ENCODE results near the gene VASN. TPM values are rescaled to one million over a fixed set of nuclear protein-coding genes. Genes with fewer than 3 reads are reported as not detected.

VASN gene
- total and polyA plus RNA-seq, 7 donors: 0.46 to 10.2 (median 7.1) TPM

DNA sequence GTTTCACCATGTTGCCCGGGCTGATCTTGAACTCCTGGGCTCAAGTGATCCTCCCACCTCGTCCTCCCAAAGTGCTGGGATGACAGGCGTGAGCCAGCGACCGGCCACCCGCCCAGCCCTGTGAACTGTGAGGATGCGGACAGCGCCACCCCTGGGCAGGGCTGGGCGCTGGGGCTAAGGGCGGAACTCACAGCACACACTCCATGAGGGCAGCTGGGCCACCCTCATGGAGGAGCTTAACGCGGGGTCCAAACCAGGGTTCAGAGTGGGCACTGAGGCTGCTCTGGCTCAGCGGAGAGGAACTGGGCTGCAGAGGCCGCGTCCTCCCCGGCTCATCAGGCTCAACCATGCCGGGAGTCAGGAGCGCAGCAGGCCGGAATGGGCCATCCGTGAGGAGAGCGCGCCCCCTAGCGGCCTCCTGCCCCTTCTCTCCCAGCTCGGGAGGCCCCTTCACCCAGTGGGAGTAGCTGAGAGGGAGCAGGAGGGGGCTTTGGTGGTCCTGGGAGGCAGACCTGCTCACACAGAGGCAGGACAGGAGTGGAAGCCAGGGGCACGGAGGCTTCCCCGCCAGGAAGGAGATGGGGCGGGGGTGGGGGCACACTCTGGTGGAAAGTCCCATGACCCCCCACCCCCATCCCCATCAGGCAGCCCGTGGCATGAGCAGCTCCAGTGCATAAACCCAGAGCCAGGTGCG, 30.9 kb downstream of the VASN start:
- H3K4me3 ChIP-seq: peak overlapping the region in 1 of 4 donors; percentile 23
- no peak overlapping the region for H3K27ac ChIP-seq
- H3K9me3 ChIP-seq: no peaks in the 10 kb centered on the region
- intact Hi-C loops (cut with DNase I): loop anchor here (1.0 to 5.0 kb wide), 2 partner anchors 43 to 115 kb away; no protein-coding TSS in a partner anchor
- 22 to 37% methylated on average over 29 of the region's 29 CpGs for WGBS, 2 donors
- TF ChIP-seq, protein P1, sequence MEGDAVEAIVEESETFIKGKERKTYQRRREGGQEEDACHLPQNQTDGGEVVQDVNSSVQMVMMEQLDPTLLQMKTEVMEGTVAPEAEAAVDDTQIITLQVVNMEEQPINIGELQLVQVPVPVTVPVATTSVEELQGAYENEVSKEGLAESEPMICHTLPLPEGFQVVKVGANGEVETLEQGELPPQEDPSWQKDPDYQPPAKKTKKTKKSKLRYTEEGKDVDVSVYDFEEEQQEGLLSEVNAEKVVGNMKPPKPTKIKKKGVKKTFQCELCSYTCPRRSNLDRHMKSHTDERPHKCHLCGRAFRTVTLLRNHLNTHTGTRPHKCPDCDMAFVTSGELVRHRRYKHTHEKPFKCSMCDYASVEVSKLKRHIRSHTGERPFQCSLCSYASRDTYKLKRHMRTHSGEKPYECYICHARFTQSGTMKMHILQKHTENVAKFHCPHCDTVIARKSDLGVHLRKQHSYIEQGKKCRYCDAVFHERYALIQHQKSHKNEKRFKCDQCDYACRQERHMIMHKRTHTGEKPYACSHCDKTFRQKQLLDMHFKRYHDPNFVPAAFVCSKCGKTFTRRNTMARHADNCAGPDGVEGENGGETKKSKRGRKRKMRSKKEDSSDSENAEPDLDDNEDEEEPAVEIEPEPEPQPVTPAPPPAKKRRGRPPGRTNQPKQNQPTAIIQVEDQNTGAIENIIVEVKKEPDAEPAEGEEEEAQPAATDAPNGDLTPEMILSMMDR (IDR thresholded peaks at IDR 0.05): peak; percentile 93 to 95 (median 94)
- TF ChIP-seq EP300 (IDR thresholded peaks at IDR 0.05): no peak
- H3K36me3 ChIP-seq: peaks cover 0 to 57% (median 19%) of the 10 kb centered on the region in 4 donors
- H3K4me1 ChIP-seq: peaks cover 0 to 7% (median 6%) of the 10 kb centered on the region in 4 donors
- DNase-seq: peak; percentile 92
- no peaks in the 10 kb centered on the region for H3K27me3 ChIP-seq

DNA sequence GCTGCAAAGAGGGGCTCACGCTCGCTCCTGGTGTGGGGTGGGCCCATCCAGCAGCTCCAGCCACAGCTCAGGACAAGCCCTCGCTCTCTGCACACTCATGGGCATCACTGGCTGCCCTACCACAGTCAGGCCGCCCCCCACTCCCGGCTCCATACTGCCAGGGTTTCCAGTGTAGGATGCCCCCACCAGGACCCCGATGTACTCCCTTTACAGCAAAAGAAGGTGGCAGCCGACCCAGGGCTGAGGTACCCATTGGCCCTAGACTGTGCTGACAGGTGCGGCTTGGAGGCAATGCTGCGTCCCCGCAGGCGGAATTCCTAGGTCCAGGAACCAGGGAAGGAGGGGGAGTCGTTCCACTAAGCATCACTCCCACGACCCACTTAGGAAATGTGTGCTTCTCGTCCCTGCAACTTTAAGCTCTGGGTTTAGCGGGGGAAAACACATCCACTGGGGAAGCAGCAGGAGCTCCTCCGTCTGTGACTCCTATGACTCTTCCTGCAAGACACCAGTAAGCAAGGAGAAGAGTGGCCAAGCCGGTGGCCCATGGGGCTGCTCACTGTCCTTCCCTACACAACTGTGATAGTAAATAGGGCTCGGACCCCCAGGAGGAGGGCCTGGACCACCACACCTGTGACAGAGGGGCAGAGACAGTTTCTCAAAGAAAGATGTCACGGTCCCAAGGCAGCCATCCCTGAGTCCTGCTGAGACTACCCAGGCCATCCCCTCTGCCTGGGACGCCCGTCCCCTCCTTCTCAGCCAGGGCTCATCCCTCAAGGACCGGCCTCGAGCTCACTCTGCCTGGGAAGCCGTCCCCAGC, 31.7 kb downstream of the VASN start:
- 90 to 91% methylated on average over 24 of the region's 24 CpGs for WGBS, 2 donors
- peaks cover 0 to 63% (median 19%) of the 10 kb centered on the region in 4 donors for H3K36me3 ChIP-seq
- TF ChIP-seq POLR2A (IDR thresholded peaks at IDR 0.05): no peak
- TF ChIP-seq POLR2AphosphoS5 (IDR thresholded peaks at IDR 0.05): no peak
- TF ChIP-seq, protein P1 (IDR thresholded peaks at IDR 0.05): no peak
- no peak for TF ChIP-seq EP300 (IDR thresholded peaks at IDR 0.05)

DNA sequence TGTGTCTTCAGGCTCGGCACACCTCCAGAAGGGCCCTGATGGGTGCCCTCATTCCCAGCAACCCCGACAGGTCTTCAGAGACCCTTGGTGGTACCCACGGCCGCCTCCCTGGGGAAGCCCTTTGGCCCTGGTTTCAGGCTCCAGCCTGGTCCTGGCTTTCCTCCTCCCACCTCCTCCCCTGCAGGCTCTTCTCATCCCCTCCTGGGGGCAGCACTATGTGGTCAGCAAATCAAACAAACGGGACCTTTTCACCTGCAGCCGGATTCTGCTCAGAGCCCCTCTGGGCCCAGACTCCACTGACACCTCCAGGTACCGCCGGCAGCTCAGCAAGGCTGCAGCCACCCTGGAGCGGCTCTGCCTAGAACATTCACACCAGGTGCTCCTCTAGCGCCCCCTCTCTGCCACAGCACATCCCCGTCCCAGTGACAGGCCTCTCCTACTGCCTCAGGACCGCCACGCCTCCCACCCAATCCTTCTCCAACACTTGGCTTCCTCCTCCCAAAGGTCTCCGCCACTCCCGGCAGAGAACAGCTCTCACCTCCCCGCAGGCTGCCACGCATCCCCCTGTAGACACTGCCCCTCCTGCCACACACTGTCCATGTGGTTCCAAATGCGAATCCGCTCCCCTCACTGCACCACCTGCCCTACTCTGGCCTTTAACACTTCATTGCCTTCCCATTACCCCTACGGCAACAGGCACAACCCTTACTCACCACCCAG, 32.8 kb downstream of the VASN start:
- DNase-seq: no peak
- intact Hi-C loops (cut with DNase I): loop anchor here (5.0 kb wide), 1 partner anchor 117 kb away; no protein-coding TSS in a partner anchor
- 80 to 84% methylated on average over 20 of the region's 20 CpGs for WGBS, 2 donors
- no peak overlapping the region for H3K4me3 ChIP-seq
- peaks cover 0 to 71% (median 19%) of the 10 kb centered on the region in 4 donors for H3K36me3 ChIP-seq
- no peak overlapping the region for H3K27ac ChIP-seq
- H3K9me3 ChIP-seq: no peaks in the 10 kb centered on the region
- peaks cover 0 to 19% (median 11%) of the 10 kb centered on the region in 4 donors for H3K4me1 ChIP-seq
- H3K27me3 ChIP-seq: no peaks in the 10 kb centered on the region
- TF ChIP-seq EP300 (IDR thresholded peaks at IDR 0.05): no peak
- no peak for TF ChIP-seq POLR2AphosphoS5 (IDR thresholded peaks at IDR 0.05)
- no peak for TF ChIP-seq POLR2A (IDR thresholded peaks at IDR 0.05)
- TF ChIP-seq, protein P1 (IDR thresholded peaks at IDR 0.05): peak in 3 of 4 experiments; percentile 35 to 37 (median 37)

More for the DNA sequence above, 31.7 kb downstream of the VASN start:
- Histone ChIP-seq H3K27ac (no peak overlapping the region), H3K4me3 (no peak overlapping the region), H3K4me1 (peaks cover 0 to 9% (median 7%) of the 10 kb centered on the region in 4 donors), H3K27me3 (no peaks in the 10 kb centered on the region), H3K9me3 (no peaks in the 10 kb centered on the region)
- intact Hi-C loops (cut with DNase I): loop anchor here (5.0 kb wide), 1 partner anchor 116 kb away; no protein-coding TSS in a partner anchor
- DNase-seq: no peak

DNA sequence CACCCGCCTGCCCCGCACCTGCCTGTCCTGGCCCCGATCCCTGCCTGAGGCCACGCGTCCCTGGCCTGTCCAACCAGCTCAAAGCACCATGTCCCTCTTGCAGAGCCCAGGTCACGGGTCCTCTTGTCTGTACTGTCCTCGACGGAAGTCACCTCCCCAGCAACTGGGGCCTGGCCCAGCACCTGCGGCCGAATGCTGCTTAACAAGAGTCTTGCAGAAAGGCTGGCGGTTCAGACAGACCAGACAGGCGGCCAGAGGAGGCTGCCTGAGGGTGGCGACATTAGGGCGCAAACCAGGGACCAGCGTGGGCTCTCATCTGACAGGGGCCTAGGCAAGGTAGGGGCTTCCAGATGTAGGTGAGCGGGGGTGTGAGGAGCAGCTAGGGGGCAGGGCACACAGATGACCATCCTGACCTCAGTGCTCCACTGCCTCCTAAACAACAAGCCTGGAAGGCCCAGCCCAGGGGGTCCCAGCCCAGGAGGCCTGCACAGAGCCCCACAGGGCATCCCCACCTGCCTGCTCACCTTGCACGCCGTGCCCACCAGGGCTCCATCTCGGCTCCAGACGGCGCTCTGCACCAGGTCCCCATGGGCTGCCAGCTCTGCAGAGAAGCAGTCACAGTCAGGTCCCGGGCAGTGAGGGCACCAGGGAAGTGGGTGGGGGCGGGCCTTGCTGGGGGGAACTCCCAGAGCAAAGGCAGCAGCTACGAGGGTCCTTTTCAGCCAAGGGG, 33.5 kb downstream of the VASN start:
- peak; percentile 66 for DNase-seq
- WGBS, 2 donors: 90 to 93% methylated on average over 24 of the region's 24 CpGs
- intact Hi-C loops (cut with DNase I): loop anchor here (5.0 kb wide), 1 partner anchor 118 kb away; no protein-coding TSS in a partner anchor
- Histone ChIP-seq H3K27ac (no peak overlapping the region), H3K36me3 (peaks cover 0 to 79% (median 19%) of the 10 kb centered on the region in 4 donors), H3K4me3 (no peak overlapping the region), H3K9me3 (no peaks in the 10 kb centered on the region), H3K27me3 (no peaks in the 10 kb centered on the region), H3K4me1 (peaks cover 0 to 27% (median 11%) of the 10 kb centered on the region in 4 donors)
- TF ChIP-seq POLR2A (IDR thresholded peaks at IDR 0.05) (no peak), POLR2AphosphoS5 (IDR thresholded peaks at IDR 0.05) (no peak), EP300 (IDR thresholded peaks at IDR 0.05) (no peak)
- TF ChIP-seq, protein P1 (IDR thresholded peaks at IDR 0.05): no peak
